Activated CD4-positive, alpha-beta T cell treated with anti-CD3 and anti-CD28 coated beads, Interleukin-2, amount 50 U/mL, for 48 hours (primary cell): Measurements from ENCODE around the gene TNFSF15.

Source experiments
- DNase-seq, 2 experiments: peaks; one replicate each; pipeline ENCODE4 v3.0.0-alpha.2; 2020

TNFSF15 gene

DNA sequence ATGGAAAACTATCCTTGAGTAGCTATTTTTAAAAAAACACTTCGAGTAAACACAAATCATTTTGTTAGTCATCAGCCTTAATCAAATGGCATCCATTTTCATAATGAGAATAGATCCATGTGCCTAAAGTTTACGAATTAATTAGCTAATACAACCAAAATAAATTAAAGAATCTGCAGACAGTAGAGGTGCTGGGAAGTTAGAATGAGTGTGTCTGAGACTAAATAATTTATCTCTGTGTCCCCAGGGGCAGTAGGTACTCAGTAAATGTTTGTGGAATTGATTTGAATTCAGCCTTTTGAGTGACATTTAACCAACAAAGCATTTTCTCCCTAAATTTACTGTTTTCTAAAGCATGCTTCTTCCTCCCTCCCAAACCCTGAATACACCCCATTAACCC lies 18.6 kb downstream of the TNFSF15 start:
- DNase-seq, result no peak

DNA sequence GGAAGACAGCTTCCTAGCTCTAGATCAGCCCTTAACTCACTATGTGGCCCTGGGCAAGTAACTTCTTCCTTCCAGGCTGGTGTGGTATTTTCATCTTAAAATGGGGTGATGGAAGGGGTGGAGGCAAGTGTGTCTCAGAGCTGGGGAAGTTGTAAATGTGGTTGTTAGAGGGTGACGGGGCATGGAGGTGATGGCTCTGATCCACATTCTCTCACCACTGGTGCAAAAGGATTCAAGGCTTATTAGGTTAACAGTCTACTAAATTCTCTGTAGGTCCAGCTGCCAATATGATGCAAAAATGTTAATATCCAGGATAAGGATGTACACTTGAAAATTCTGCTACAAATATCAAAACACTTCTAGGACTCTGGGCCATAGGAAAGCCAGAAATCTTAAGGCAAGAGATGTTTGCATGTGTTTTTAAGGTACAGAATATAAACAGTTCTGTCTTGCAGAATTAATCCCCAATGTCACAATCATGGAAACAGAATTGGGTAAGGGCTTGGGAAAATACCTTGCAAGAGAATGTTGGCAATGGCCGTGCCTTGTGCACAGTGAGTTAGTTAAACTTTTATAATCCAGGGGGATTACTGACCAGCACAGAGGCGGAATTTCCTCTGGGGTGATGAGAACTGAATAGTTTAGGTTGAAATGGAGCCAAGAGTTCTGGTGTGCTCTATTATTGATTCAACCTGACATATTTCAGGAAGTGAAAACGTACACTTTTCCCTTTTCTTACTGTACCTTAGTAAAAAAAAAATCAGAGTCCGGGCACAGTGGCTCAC lies 19.8 kb downstream of the TNFSF15 start:
- DNase-seq, result no peak

DNA sequence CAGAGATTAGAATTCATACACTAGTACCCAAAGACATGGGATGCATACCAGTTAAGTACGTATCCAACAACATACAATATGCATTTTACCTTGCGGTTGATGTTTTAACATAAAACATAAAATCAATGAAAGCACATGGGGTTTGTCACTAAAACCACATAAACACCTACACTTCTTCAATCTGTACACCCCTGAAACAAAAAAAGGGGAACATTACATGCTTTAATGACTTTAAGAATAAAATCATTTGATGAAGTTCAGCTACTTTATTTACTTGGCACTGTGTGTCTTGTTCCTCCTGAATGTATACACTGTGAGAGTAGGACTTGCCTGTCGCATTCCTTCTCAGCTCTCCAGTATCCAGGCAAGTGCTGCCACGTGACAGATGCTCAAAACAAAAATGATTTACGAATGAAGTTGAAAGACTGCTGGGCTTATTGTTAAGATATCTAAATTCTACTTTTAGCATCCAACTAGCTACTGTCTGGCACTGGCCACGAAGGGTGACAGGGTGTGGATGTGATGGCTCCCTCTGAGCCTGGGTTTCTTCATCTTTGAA lies 21.0 kb downstream of the TNFSF15 start:
- no peak for DNase-seq

DNA sequence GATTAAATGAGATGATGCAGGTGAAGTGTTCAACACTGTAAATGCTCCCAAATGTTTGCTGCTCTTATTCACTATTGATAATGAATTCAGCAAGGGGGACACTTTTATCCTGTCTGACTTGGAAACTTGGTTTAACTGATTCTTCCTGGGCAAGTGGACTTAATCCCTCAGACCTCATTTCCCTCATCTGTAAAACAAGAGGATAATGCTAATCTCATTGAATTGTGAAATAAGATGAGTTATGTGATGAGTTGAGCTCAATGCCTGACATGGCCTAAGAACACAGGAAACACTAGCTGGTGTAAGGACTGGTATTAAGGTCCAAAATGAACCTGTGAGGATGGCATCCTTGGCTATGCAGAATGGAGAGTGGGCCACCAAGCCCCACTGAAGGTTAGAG lies 23.3 kb downstream of the TNFSF15 start:
- DNase-seq, result no peak

DNA sequence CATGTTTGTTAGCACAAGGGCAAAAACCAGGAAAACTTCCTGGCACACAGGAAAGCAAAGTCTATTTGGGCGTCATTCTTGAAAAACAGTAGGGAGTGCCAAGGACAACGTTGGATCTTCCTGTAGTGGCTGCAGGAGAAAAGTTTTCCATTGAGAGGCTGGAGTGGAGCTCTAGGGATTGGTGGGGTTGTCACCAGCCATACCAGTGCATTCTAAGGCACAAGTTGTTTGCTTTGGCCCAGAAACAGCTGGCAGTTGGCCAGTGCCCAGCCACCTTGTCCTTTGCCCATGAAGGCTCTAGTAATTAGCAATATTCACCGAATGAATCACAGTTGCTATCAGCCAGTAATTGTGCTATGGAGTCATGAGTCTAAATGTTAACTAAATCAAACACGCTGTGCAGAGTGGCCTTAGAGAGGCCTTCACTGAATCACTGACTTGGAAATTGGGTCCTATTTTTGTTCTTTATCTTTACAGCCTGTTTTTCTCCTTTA lies 26.4 kb downstream of the TNFSF15 start:
- no peak for DNase-seq

DNA sequence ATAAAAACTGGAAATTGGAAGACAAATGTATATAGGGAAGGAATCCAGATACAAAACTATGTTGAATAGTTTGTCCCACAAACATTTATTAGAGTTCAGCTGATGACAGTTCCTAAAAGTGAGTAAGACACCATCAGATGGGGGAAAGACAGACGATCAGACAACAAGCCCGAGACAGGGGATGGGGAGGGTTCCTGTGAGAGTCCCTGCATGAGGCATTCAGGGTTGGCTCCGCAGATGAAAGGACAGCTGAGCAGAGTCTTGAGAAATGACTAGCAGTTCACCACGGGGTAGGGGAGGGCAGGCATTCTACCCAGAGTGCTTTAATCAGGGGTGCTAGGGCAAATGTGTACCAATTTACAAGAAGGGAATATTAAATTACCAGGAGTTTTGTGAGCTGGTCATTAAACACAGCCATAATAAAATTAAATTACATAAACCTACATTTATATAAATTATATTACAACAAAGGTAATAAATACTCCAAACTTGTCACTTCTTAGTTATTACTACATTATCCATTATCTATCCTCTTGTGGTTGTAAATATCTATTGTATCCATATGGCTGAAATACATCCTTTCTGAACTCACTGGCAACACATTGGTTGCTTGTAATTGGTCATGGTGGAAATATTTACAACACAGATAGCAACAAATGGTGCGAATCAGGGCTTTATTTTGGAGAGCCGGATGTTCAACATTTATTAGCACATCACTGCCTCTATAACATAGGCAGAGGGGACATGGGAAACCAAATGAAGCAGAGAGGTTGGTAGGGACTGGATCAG lies 27.8 kb downstream of the TNFSF15 start:
- peak; percentile 30 to 45 for DNase-seq

DNA sequence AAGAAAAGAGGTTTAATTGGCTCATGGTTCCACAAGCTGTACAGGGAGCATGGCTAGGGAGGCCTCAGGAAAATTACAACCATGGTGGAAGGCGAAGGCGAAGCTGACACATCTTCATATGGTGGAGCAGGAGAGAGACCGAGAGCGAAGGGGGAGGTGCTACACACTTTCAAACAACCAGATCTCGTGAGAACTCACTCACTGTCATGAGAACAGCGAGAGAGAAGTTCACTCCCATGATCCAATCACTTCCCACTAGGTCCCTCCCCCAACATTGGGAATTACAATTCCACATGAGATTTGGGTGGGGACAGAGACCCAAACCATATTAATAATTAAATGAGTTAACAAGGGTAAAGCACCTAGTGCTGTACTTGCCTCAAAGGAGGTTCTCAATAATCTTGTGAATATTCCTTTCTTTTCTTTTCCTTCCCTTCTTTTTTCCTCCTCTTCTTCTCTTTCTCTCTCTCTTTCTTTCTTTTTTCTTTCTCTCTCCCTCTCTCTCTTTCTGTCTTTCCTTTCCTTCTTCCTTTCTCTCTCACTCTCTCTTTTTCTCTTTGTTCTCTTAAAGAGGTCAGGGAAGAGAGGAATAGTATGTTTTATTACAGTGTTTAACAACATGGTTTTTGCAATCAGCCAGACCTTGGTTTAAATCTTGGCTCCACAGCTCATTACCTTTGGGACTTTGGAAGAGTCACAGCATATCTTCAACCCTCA lies 29.0 kb downstream of the TNFSF15 start:
- DNase-seq, result no peak

DNA sequence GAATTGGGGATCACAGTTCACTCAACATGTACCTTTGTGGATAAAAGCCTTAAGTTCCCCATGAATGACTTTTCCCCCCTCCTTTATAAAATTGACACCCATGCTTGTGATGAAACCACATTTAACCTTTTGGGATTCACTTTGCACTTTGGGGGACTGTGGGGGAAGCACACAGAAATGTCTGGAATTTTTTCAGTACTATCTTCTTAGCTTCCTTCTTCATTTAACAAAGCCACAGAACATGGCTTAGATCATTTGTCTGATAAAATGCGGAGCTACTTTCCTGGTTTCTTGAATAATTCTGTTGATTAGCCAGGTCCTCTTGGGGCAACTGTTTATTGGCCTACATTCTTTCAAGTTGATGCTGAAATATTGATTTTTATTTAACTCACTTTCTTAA lies 29.9 kb downstream of the TNFSF15 start:
- no peak for DNase-seq

DNA sequence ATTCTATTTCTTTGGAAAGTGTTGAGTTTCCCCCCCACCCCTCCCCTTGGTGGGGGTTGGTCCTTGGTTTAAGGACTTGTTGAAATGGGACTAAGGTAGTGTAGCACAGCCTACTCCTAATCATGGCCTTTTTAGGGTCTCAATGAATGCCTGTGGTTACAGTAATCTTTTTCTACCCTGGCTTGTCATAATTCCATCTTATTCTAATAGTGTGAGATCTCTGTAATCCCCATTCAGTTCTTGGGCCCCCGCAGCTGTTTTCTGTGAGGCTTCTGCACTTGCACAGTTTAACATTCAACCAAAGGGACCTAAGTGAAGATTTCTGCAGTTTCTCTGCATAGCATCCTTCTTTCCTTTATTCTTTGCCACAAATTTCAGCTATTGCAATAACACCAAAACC lies 30.7 kb downstream of the TNFSF15 start:
- no peak for DNase-seq

DNA sequence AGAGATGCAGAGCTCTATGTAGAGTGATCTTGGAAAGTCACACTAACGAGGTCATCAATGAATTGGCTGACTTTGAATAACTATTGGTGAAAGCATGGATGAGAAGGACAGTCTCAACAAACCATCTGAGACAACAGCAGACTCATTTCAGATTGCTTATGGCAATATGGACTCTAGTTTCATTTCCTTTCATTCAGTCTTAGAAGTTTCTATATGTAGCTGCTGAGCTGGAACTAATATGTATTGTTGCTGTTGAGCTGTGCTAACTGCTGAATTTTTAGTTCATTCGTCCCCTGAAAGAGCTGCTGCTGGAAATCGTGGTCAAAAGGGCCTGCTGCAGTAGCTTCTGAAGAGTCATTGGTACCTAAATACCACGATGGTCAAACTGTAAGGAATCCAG lies 31.3 kb downstream of the TNFSF15 start:
- no peak for DNase-seq

DNA sequence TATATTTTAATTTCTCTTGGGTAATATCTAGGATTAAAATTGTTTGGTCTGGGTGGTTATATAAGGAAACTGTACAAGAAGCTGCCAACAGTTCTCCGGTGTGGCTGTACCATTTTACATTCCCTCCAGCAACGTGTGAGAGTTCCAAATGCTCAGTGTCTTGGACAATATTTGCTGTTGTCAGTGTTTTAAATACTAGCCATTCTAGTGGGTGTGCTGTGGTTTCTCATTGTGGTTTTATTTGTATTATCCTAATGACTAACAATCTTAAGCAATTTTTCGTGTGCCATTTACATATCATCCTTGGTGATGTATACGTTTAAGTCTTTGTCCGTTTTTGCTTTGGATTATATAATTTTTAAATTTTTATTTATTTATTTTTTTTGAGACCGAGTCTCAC lies 34.0 kb downstream of the TNFSF15 start:
- DNase-seq, result no peak

DNA sequence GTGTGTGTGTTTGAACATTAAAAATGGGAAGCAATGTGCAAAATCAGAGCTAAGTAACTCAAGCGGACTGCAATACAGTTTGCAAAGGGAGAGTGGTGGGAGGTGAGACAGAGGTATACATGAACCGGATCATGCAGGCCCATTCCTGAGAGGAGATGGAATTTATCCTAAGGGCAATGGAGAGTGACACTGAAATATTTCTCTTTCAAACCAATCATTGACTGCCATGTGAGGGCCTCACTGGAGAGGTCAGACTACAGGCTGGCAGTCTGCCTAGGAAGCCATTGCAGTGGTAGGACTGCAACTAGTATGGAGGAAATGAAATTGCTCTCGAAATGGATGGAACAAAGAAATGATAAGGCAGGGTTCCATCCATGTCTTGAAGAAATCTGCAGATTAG lies 34.8 kb downstream of the TNFSF15 start:
- no peak for DNase-seq

DNA sequence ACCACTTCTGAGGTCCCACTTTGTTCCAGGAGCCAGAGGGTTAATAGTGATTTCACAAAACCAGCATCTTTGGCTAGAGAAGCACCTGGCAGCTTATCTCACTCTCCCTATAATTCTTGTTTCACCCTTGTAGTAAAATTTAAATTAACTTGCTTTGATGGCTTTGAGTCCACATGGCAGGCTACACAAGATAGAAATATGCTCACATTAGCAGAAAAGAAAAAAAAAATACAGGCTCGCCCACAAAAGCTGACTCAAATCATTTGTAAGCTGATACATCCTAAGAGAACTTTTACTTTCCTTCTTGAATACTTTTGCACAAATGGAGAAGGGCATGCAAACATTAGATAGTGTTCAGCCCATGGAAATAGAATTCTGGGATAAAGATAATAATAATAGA lies 36.2 kb downstream of the TNFSF15 start:
- DNase-seq, result no peak

DNA sequence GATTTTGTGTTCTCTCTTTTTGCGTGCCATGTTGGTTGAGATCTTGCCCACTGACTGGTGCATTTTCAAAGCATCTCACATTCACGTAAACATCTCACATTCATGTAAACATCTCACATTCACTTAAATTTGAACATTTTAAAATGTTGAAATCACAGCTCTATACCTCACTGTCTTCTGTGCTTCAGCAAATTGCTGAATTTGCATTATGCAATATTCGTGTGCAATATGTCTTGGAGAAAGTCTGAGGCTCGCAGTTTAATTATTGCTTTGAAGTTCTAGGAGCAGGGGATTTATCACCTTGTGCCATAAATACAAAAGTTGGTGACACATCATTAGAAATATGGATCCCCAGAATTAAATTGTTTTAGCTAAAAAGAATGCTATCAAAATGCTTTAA lies 42.6 kb downstream of the TNFSF15 start:
- no peak for DNase-seq

DNA sequence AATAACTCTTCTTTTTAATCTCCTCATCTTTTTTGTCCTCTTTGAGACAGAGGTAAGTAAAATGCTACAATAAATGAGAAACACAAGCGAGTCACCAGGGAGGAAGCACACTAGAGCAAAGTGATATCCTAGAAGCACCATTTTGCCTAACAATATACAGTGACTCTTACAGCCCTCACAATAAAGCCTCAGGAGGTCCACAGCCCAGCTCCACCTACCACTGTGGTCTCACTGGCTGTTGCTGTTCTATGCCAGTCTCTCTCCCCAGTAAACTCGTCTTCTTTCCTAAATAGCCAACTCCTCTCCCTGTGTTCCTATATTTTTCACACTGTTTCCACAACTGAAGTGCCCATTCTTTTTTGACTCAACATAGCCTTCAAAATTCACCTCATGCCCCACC lies 44.3 kb downstream of the TNFSF15 start:
- DNase-seq, result no peak

DNA sequence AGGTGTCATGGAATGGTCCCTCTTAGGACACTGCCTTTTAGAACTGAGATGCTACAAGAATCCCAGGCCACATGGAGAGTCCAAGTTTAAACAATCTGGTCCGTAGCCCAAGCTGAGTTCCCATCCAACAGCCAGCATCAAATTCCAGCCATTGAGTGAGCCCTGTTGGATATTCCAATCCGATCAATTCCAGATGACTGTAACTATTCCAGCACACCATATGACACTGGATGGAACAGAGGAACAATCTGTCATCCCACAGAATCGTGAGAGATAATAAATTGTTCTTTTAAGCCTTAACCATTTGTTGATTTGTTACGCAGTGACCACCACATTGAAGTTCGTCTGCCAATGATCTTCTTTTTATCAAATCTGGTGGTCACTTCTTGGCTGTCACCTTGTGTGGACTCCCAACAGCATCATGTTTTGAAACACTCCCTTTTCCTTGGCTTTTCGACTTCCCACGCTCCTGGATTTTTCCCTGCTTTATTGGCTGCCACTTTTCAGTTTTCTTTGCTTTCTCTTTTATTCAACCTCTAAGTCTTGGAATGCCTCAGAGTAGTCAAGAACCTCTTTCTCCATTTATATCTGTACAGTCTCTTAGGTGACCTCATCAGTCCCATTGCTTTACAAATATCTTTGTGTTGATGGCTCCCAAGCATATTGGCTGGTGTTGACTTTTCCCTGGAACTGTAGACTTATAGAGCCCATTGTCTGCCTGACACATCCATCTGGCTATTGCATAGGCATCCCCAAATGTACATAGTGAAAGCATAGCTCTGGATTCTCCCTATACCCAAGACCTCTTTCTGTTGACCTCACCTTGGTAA lies 46.1 kb downstream of the TNFSF15 start:
- no peak for DNase-seq

DNA sequence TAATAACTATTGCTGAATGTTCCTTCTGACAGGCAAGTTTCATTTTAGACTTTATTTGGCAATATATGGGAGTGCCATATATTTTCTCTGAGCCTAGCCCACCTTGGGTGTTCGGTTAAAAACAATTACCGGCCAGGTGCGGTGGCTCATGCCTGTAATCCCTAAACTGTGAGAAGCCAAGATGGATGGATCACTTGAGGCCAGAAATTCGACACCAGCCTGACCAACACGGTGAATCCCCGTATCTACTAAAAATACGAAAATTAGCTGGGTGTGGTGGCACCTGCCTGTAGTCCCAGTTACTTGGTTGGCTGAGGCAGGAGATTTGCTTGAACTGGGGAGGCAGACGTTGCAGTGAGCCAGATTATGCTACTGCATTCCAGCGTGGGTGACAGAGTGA lies 47.9 kb downstream of the TNFSF15 start:
- no peak for DNase-seq

DNA sequence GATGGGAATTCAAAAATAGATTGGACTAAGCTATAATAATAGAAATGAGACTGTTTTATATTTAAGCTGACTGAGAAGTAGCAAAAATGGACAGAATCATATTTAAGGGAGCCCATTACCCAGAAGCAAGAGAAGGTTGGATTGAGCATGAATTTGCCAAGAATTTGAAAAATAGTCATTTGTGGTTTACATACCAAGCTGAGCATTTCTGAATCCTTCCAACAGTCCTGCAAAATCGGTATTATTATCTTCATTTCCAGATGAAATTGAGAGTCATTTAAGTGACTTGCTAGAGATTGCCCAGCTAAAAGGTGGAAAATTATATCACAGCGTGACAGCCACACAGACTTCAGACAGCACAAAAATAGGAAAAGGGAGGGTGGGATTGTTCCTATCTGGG lies 48.4 kb downstream of the TNFSF15 start:
- DNase-seq, result no peak

DNA sequence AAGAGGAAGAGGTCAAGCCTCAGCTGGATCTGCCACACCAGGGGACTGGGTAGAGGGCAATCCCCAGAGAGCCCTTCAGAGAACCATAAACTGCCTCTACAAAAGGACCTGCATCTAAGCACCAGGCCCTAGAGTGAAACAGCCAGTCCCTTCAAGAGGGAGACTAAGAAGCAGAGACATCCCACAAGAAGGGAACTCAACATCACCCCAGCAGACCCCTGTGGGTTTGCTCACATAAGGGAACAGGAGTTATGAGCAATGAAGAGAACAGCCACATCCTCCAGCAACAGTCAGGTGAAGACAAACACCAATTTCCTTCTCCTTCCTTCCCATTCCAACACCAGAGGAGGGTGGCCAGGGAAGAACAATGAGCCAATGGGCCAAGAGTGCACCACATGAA lies 48.9 kb downstream of the TNFSF15 start:
- no peak for DNase-seq

DNA sequence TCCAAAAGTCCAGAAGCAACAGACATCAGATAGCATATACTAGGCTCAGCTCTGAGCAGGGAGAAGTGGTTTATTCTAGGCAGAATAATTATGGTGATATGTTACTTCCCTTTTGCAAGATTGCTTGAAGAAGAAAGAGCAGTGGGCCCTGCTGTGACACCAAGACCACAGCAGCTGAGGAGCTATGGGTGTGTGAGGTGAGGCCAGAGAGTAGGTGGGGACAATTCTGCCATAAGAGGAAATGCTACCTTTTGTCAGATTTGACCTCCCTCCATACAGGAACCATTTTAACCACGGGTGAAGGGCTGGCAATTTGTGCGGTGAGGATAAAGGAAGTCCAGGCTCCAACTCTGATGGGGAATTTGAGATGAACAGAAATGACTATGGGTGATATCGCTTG lies 51.3 kb downstream of the TNFSF15 start:
- DNase-seq, result no peak

DNA sequence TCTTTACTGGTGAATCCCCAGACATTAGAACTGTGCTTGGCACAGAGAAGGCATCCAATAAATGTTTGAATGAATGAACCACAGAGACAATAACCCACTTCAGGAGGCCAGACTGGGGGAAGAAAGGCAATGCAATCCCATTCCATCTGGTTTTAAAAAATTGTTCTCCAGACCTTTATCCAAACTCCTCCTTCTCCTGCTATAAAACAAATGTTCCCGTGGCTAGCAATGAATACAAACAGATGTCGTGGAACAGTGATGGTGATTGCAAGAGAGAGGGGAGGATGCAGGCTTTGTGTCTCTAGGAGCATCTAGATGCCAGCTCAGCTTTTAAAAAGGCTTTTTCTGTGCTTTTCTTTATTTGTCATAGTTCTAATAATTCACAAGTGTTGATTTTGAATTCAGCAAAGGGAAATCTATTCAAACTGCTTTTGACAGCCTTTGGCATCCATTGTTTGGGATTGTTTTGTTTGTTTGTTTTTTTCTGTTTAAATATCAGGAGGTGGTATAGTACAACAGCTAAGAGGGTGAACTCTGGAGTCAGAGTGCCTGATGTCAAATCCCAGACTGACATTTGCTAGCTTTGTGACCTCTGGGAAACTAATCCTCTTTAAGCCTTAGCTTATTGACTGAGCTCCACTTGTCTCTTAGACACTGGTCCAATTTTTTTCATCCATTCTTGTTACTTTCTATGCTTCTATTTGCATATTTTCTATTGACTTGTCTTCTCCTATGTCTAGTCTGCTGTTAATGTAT lies 59.1 kb downstream of the TNFSF15 start:
- DNase-seq, result no peak
